GM21423 (cell line): ENCODE data around the gene MYADML2.
A peak's percentile ranks its signal among the peaks of the same experiment; 100 is the strongest.

Experiments
- ATAC-seq: cut with Tn5 transposase; IDR thresholded peaks from one replicate; pipeline ENCODE4 v1.9.1; 2021; ENCODE audit warnings: mild to moderate bottlenecking, moderate library complexity; ENCODE audit not compliant: unreplicated experiment

Gene MYADML2

GRCh38 chr17:81901167-81902022 is 45.6 kb downstream of the MYADML2 start:
- no peak for ATAC-seq

- no peak for ATAC-seq
Observed at GRCh38 chr17:81900181-81900820, 46.7 kb downstream of the MYADML2 start.

GRCh38 chr17:81899514-81900166 is 47.4 kb downstream of the MYADML2 start:
- no peak for ATAC-seq

- no peak for ATAC-seq
Observed at GRCh38 chr17:81898885-81899284, 48.1 kb downstream of the MYADML2 start.

GRCh38 chr17:81898029-81898866 is 48.8 kb downstream of the MYADML2 start:
- ATAC-seq, result no peak

GRCh38 chr17:81895400-81895799 is 51.6 kb downstream of the MYADML2 start:
- no peak for ATAC-seq

- ATAC-seq, result no peak
Observed at GRCh38 chr17:81891303-81891552, 55.8 kb downstream of the MYADML2 start.

- peak; percentile 24 for ATAC-seq
Observed at GRCh38 chr17:81890447-81891302, 56.4 kb downstream of the MYADML2 start.
